ENCODE measurements around the gene NRSN2.

DNA sequence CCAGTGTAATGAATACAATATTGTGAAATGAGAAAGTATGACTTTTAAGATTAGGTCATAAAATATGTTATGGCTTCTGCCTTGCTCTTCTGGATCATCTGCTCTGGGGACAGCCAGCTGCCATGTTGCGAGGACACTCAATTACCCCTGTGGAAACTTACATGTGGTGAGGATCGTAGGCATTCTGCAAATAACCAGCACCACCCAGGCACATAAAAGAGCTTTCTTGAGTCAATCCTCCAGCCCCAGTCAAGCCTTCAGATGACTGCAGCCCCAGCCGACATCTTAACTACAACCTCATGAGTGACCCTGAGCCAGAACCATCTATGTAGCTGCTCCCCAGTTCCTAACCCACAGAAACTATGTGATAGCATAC, 56.7 kb downstream of the NRSN2 start:
- TF ChIP-seq ZNF274 (IDR thresholded peaks at IDR 0.05; ENCODE audit: low read depth, low read length): no peak
- TF ChIP-seq YY1 (IDR thresholded peaks at IDR 0.05; ENCODE audit: insufficient read depth, insufficient read length): no peak
- TF ChIP-seq SUZ12 (IDR thresholded peaks at IDR 0.05; ENCODE audit: extremely low read depth, insufficient read depth, insufficient read length): no peak

Measured in NT2/D1 (cell line).